ENCODE results near the gene WNK4. TPM values are rescaled to one million over a fixed set of nuclear protein-coding genes. Genes with fewer than 3 reads are reported as not detected.

WNK4 gene
- total RNA-seq, 4 donors from 2014 or later = 0.50 to 3.9 (median 1.4) TPM

GRCh38 chr17:42806249-42806648 lies 25.8 kb downstream of the WNK4 start:
- no peak for ATAC-seq (ENCODE audit: low FRiP score)
- DNase-seq (ENCODE audit: low spot score) = no peak
- no peak for TF ChIP-seq CTCF (IDR thresholded peaks at IDR 0.05)

- ATAC-seq (ENCODE audit: low FRiP score) (peak; percentile 97), DNase-seq (ENCODE audit: low spot score) (no peak)
- TF ChIP-seq CTCF (IDR thresholded peaks at IDR 0.05) = no peak
Observed at GRCh38 chr17:42809250-42809649, 28.8 kb downstream of the WNK4 start.

DNA sequence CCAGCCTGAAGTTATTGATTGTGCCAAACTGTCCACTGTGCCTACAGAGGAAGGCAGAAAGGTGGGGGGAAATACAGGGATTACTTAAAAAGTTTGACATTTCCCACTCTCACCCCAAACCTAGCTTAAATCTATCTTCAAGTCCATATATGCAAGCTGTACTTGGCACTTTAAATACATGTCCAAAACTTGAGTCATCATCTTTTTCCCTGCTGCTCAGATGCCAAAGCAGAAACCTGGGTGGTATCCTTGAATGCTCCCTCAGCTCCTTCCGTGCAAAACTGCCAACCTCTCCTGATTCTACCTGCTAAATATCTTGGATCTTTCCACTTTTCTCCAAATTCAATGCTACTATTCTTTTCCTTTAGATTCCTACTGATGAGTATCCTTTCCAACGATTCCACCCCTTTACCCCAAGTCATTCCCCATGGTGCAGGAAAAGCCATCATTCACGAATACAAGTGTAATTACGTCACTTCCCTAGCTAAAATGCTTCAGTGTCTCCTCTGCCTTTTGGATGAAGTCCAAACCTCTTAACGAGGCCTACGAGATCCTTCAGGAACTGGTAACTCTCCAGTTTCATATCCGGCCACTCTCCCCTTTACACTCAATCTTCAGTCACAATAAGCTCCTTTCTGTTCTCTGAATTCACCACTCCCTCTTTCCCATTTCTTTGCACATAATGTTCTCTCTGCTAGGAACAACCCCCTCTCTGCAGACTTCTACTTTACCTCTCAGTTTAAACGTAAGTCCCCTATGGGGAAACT lies 34.4 kb downstream of the WNK4 start:
- no peak for TF ChIP-seq CTCF (IDR thresholded peaks at IDR 0.05)
- DNase-seq (ENCODE audit: low spot score) (no peak), ATAC-seq (ENCODE audit: low FRiP score) (peak; percentile 70)

GRCh38 chr17:42817866-42818265 lies 37.5 kb downstream of the WNK4 start:
- ATAC-seq (ENCODE audit: low FRiP score) (no peak), DNase-seq (ENCODE audit: low spot score) (no peak)
- TF ChIP-seq CTCF (IDR thresholded peaks at IDR 0.05) = no peak

GRCh38 chr17:42818379-42818778 lies 38.0 kb downstream of the WNK4 start:
- no peak for TF ChIP-seq CTCF (IDR thresholded peaks at IDR 0.05)
- ATAC-seq (ENCODE audit: low FRiP score) = no peak
- no peak for DNase-seq (ENCODE audit: low spot score)

GRCh38 chr17:42819939-42820535 lies 39.6 kb downstream of the WNK4 start:
- DNase-seq (ENCODE audit: low spot score) (no peak), ATAC-seq (ENCODE audit: low FRiP score) (no peak)
- TF ChIP-seq CTCF (IDR thresholded peaks at IDR 0.05) = no peak

- no peak for TF ChIP-seq CTCF (IDR thresholded peaks at IDR 0.05)
- DNase-seq (ENCODE audit: low spot score) = no peak
- no peak for ATAC-seq (ENCODE audit: low FRiP score)
Observed at GRCh38 chr17:42821176-42821575, 40.8 kb downstream of the WNK4 start.
